HG03045 (cell line): ENCODE data around the gene N4BP2L2.

Experiments used
- ATAC-seq: cut with Tn5 transposase; IDR thresholded peaks from one replicate; pipeline ENCODE4 v1.9.1; 2021; ENCODE audit warnings: mild to moderate bottlenecking, moderate library complexity; ENCODE audit not compliant: unreplicated experiment

Gene N4BP2L2

GRCh38 chr13:32471187-32471922 is 67.2 kb downstream of the N4BP2L2 start:
- no peak for ATAC-seq

GRCh38 chr13:32468502-32469142 is 70.0 kb downstream of the N4BP2L2 start:
- ATAC-seq, result no peak

- no peak for ATAC-seq
These were observed 82.0 kb downstream of the N4BP2L2 start for GRCh38 chr13:32456591-32456990.

- no peak for ATAC-seq
These were observed 83.0 kb downstream of the N4BP2L2 start for GRCh38 chr13:32455594-32455903.

- ATAC-seq, result no peak
These were observed 83.6 kb downstream of the N4BP2L2 start for GRCh38 chr13:32454886-32455593.

GRCh38 chr13:32453981-32454380 is 84.6 kb downstream of the N4BP2L2 start:
- ATAC-seq, result no peak

- ATAC-seq, result no peak
These were observed 89.6 kb downstream of the N4BP2L2 start for GRCh38 chr13:32448972-32449371.

- no peak for ATAC-seq
These were observed 90.5 kb downstream of the N4BP2L2 start for GRCh38 chr13:32447894-32448623.

- ATAC-seq, result no peak
These were observed 91.7 kb downstream of the N4BP2L2 start for GRCh38 chr13:32446773-32447465.

- no peak for ATAC-seq
These were observed 92.4 kb downstream of the N4BP2L2 start for GRCh38 chr13:32446220-32446619.

- no peak for ATAC-seq
These were observed 93.1 kb downstream of the N4BP2L2 start for GRCh38 chr13:32445461-32445860.

- ATAC-seq, result peak; percentile 48
These were observed 95.5 kb downstream of the N4BP2L2 start for GRCh38 chr13:32443111-32443510.

- ATAC-seq, result no peak
These were observed 99.7 kb downstream of the N4BP2L2 start for GRCh38 chr13:32438871-32439270.

- no peak for ATAC-seq
These were observed 105.7 kb downstream of the N4BP2L2 start for GRCh38 chr13:32432856-32433255.

- no peak for ATAC-seq
These were observed 107.2 kb downstream of the N4BP2L2 start for GRCh38 chr13:32431361-32431760.

- no peak for ATAC-seq
These were observed 108.4 kb downstream of the N4BP2L2 start for GRCh38 chr13:32430018-32430747.

- no peak for ATAC-seq
These were observed 109.1 kb downstream of the N4BP2L2 start for GRCh38 chr13:32429433-32429909.

- no peak for ATAC-seq
These were observed 109.8 kb downstream of the N4BP2L2 start for GRCh38 chr13:32428581-32429432.
